Stimulated activated CD8-positive, alpha-beta memory T cell treated with anti-CD3 and anti-CD28 coated beads, Interleukin-12 subunit alpha, Interleukin-12 subunit beta, amount 100 ng/mL, for 1 hour (primary cell): ENCODE data around the gene SLITRK2.

Source experiments
- DNase-seq: peaks from one replicate; pipeline ENCODE4 v3.0.0-alpha.2; 2020; ENCODE audit warnings: low read depth

Gene SLITRK2, protein sequence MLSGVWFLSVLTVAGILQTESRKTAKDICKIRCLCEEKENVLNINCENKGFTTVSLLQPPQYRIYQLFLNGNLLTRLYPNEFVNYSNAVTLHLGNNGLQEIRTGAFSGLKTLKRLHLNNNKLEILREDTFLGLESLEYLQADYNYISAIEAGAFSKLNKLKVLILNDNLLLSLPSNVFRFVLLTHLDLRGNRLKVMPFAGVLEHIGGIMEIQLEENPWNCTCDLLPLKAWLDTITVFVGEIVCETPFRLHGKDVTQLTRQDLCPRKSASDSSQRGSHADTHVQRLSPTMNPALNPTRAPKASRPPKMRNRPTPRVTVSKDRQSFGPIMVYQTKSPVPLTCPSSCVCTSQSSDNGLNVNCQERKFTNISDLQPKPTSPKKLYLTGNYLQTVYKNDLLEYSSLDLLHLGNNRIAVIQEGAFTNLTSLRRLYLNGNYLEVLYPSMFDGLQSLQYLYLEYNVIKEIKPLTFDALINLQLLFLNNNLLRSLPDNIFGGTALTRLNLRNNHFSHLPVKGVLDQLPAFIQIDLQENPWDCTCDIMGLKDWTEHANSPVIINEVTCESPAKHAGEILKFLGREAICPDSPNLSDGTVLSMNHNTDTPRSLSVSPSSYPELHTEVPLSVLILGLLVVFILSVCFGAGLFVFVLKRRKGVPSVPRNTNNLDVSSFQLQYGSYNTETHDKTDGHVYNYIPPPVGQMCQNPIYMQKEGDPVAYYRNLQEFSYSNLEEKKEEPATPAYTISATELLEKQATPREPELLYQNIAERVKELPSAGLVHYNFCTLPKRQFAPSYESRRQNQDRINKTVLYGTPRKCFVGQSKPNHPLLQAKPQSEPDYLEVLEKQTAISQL

DNA sequence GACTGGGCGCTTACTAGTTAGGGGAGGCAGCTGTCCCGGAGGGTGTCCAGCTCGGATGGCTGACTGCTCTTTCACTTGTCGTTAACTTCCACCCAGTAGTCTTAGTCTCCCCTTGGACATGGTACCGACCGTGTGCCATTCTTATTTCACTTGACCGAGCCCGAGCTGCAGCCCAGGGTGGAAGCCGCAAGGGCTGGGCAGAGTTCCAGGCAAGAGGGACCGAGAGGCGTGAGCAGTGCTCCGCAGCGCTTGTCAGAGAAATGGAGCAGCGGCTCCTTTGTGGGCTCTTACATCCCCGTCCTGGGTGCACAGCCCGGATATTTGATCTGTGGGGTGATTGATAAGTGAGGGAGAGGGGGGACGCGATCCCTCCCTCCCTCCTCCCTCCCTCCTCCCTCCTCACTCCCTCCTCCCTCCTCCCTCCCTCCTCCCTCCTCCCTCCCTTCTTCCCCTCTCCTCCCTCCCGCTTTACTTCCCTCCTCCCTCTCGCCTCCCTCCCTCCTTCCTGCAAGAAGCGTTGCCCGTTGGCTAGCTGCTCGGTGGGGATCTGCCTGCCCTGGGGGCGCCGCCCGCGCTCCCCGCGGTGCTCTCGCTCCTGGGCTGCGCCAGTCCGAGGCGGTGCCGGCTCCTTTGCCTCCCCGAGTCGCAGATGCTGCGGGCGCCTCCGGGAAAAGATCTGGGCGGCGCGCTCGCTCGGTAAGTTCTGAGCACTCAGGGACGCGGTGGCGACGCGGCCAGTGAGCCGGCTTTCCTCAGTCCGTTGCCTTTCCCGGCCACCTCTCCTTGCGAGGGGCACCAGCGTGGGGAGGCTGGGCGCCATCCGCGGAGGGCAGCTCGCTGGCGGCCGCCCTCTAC lies at the start of gene SLITRK2:
Gene SLITRK2, plus strand, starts transcription at position 499 of the 855 bp plus-strand sequence. CDS start 4,597 bp downstream, outside the sequence.
- no peak for DNase-seq

DNA sequence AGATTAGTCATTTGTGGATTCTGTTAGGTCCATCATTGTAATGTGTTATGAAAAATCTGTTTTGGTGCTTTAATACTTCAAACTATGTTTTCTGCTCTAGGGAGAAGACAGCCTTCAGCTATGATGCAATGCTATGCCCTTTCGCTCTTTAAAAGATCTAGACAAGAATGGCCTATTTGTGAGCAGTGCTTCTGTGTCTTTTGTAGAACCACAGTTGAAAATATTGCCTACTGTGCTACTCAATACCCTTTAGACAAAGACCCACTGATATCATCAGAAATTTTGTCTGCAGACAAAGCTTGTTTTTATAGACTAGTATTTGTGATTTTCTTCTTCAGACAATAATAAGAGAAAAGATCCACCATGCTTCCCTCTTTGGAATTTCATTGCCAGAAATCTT lies 44.6 kb upstream of the SLITRK2 start:
- no peak for DNase-seq

DNA sequence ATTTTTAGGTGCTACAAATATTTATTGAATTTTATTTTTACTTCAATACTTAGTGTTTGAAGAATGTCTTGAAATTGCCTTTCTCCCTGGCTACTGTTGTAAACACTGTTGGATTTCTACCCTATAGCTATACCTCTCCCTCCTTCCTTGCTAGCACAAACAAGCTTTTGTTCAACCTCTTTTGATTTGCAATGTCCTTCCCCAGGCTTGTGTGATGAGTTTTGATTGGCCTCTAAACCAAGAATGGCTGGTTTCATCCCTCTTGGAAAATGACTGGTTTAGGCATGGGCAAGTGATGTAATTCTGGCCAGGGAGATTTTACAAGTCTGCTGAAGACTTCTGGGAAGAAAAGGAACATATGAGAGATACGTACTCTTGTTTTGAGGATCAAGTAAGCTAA lies 25.3 kb upstream of the SLITRK2 start:
- DNase-seq: no peak

DNA sequence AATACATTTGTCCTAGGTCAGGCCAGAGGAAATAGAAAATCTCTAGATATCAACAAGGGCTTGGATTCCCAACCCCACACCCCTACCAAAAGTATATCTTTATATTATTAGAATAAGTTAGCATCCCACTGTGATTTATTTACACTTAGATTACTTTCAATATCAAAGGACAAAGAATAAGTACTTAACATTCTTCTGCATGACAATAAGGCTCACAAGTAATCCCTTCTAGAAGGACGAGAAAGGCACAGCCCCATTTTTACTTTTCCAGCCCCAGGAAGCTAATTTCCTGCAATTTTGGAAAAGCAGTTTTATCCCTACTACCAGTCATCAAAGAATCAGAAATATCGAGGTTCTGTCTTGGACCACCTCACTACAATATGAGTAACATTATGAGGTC lies 14.1 kb upstream of the SLITRK2 start:
- no peak for DNase-seq

DNA sequence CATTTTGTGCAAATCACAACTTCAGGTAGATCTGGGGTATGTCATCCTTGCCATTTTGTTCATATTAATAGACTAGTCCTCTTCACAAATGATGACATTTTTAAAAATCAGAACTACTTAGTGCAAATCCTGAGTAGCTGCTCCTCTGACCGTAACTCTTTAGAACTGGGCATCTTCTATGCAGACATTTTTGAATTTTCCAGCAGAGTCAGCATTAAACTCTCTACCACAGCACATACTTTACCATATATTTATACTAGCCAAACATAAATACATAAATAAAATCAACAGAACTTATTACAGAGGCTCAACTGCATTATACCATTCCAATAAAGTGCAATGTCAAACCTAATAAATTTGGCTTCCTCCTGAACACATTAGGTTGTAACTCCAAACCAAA lies 4.5 kb upstream of the SLITRK2 start:
- DNase-seq: no peak

DNA sequence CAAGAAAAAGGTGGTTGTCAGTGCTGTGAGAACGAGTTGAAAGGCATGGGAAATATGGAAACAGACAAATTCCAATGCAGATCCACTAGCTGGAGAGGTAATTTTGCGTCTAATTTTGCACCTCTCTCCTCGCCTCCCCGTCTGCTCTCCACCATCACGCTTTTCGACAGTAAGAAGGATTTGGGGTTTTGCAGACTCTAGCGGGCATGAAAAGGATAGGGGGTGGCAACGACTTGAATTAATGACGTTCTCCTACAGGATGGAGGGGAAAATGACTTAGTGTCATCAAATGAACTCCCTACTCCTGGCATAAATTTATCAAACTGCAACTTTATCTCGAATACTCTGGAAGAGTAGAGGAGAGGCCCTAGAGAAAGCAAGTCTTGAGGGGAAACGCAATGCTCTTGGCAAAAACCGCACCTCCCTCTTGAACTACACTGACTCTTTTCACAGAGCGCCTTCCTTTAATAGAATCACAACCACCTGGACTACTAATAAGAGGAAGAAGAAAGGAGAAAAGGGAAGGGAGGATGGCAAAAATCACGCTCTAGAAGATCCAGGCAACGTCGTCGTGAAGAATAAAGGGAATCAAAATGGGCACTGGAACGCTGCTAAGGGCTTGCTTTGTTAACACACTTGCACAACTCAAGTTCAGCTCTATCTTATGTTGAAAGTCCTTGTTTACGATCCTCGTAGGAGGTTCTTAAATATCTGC lies 871 bp upstream of the SLITRK2 start:
- no peak for DNase-seq

DNA sequence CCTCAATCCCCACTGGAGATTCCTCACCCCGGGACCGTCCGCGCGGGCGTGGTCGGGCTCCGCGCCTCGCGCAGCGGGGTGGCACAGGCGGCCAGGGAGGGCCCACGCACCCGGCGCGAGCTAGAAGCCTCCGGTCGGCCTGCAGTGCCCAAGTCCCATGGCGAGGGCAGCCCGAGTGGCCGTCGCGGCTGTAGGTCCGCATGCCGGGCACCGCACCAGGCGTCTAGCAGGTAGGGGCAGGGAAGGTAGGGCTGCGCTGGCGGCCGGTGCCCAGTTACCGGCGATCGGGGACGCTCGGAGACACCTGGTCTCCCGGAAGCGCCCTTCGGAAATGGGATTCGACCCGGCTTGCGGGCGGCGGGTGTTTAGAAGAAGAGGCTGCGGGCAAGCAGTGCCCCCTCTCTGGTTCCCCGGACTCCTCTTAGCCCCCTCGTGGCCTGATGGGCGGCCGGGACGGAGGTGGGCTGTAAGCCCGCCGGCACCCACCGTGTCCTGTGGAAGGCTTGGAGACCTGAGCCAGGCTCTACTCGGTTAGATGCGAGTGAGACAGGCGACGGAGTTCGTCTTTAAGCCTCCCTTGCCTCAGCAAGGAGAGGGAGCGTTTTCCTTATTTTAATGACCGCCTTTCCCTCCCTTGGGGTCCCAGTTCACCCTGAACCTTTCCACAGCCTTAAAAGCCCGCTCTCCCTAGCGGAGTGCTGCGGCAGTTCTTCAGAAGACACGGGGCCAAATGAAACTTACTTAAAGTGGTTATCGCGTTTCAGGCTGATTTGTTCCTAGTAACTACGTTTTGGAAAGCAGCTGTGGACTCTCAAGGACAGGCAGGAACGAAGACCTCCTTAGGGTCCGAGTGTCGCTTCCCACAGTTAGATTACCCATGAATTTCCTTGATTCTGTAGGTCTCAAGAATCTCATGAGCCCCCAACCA lies 821 bp downstream of the SLITRK2 start:
- no peak for DNase-seq

DNA sequence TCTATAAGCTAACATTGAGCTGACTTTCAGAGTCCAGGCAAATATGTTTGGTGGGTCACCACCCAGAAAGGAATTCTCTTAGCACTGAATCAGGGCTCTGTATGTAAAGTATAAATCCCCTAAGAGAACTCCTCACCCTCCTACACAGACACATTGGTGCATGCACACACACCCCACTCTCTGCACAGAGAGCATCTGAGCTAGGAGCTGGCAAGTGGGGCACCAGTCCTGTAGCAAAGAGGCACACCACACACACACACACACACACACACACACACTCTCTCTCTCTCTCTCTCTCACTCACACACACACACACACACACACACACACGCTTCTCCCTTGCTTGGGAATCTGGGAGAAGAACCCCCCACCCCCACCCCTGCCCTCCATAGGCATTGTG lies 3.2 kb downstream of the SLITRK2 start:
- DNase-seq: no peak

DNA sequence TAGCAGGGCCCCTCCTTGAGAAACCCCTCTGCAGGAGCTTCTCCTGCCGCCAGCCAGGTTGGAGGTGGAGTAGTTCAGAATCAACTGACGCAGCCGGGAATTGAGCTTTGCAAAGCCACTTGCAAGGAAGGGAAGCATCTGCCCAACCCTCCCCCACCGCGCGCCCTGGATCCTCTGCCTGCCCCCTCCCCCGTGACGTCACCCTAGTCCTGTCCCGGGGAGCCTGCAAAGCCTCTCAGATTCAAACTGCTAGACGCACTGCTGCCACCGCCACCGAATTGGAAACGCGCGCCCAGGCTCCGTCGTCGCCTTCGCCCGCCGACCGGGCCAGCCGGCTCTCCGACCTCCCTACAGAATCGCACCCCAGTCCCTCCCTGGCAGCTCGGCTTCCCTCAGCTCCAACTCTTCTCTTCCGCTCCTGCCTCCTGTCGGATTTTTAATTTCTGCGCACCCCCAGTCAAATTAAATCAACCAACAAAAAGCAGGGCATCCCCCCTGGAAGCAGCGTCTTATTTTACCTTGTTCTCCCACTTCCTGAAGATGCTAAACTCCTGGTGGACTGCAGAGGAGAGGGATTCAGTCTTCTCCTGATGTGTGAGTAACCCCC lies 3.8 kb downstream of the SLITRK2 start:
- DNase-seq: no peak

DNA sequence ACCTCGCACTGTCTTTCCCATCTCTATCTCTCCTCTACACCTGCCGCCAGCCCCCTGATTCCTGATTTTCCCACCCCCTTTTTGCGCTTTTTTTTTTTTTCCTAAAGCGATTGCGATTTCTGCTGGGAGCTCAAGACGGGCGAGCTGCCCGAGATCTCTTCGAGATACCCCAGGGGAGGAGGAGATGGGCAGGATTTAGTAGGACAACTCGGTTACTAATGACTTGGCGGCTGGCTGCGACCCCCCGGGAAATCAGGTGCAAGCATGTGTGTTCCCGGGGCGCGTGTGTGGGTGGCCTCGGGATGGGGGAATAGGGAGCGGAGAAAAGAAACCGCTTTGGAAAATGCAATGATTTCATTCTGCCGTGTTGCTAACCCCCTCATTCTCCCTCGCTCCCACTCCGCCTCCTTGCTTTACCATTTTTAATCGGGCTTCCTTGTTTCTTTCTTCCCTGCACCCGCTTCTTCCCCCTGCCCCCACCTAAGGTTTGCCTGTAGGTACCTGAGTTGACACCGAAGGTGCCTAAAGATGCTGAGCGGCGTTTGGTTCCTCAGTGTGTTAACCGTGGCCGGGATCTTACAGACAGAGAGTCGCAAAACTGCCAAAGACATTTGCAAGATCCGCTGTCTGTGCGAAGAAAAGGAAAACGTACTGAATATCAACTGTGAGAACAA lies 4.4 kb downstream of the SLITRK2 start:
- DNase-seq: no peak

DNA sequence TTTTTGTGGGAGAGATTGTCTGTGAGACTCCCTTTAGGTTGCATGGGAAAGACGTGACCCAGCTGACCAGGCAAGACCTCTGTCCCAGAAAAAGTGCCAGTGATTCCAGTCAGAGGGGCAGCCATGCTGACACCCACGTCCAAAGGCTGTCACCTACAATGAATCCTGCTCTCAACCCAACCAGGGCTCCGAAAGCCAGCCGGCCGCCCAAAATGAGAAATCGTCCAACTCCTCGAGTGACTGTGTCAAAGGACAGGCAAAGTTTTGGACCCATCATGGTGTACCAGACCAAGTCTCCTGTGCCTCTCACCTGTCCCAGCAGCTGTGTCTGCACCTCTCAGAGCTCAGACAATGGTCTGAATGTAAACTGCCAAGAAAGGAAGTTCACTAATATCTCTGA lies 5.5 kb downstream of the SLITRK2 start:
- no peak for DNase-seq

DNA sequence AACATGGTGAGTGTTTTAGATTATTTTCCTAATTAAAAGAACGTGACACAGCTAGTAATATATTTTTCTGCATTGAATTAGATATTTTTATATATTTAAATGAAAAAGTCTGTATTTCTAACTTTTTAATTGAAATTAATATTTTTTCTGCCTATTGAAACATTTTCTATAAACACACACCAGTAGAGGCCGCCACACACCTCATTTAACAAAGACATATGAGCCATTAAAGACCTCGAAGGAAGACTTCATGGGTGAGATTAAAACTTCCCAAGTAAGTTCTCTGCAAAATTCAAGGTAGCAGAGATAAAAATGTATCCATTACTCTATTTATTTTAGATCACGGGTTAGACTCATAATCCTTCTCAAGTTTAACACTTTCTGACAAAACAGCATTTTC lies 8.3 kb downstream of the SLITRK2 start:
- no peak for DNase-seq

DNA sequence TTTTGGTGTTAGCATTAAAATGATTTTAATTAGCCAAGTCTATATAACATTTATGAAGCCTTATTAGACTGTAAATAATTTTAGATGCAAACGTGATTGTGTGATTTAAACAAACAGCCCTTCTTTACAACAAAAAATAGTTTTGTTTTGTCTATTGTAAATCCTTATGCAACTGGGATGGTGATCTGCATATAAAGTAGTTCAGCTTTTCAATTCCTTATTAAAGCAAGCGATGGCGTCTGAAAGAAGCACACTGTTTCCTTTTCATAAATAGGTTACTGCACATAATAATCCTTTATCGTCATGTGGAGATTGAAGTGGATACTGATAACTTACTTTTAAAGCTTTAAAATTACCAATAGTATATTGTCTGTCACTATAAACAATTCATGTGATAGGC lies 8.8 kb downstream of the SLITRK2 start:
- DNase-seq: no peak

DNA sequence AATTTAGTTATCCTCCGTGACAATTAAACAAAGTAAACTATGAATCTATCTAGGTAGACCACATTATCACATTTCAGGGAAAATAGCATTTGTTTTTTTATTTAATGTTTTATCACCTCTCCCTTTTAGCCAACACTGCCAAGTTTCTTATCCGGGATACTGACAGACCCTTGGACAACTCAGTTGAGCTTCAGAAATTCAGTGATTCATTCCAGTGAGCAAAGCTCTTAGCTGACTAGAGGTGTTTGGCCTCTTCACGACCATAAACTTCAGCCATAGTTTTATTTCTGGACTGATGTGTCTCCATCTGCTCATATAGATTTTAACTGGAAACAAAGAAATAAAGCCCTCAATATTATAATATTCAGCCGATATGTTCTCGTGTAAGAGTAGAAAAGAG lies 15.2 kb downstream of the SLITRK2 start:
- DNase-seq: no peak

DNA sequence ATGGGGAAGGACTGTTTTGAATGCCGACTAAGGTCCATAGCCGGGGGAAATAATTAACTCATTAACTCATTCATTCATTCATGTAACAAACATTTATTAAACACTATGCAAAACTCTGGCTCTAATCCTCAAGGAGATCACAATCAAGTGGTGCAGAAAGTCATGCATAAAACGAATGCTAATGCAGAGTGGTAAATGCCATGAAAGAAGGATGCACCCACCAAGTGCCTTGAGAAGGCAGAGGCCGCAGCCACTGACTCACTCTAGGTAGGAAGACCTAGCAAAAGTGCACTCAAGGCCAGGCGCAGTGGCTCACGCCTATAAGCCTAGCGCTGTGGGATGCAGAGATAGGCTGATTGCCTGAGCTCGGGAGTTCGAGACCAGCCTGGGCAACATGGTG lies 22.9 kb downstream of the SLITRK2 start:
- no peak for DNase-seq

DNA sequence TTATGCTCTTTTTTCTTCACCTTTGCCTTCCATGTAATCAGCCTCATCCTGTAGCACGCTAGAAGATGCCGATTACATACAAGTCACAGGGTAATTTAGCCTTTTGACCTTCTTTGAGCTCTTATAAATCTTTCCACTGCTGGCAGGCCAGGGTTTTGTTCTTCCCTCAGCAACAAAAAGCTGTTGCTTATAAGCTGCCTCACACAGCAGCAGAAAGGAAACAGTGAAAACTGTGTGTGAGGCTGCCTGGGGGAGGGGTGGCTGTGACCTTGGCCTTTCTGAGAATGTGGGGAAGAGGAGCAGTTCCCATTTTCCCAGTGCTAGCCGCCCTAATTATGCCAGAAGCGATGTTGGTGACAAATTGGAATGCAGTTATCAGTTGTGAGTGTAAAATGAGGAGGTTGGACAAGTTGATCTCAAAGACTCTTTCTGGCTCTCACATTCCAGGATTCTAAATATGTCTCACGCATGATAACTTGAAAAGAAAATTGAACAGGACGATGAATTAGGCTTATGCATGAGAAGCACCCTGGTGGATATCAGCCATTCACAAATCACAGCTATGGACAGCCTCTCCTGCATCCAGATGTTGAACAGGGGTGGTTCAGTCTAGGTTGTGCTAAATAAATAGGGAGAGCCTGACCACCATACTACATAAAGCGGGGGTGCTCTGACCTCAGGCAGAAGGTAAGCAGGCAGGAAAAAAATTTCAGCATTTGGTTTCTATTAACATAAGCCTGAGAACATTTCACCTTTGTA lies 25.7 kb downstream of the SLITRK2 start:
- no peak for DNase-seq

DNA sequence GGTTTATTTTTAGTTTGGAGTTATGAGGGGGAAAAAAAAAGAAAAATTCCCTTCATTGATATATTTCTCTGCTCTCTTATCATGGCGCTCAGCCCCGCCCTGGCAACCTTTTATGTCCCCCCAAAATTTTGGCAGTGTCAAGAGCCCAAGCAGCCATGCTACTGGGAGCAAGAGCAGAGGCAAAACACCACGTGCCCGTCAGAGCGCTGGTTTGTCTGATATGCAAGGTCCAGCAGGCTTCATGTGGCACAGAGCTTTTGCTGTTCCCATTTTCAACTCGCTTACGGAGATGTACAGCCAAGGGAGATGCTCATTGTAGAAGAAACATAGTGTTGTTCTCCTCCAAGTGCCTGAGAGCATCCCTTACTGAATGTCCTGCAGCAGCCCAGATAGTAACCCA lies 27.3 kb downstream of the SLITRK2 start:
- no peak for DNase-seq

DNA sequence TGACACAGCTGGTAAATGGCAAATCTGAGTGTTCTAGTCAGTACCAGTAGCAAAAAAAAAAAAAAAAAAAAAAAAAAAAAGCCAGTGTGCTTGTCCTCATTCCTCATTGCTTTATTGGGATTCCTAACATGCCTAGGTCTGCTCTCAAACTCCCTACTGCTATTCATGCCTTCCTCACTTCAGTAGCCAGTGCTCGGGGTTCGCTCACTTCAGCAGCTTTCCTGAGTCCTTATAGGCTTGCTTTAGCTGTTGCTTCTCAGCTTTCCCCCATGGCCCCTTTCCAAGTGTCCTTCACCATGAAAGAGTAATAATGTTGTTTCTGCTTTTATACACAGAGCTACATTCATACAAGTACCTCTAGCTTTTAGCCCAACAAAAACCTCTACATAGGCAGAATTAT lies 30.8 kb downstream of the SLITRK2 start:
- DNase-seq: no peak

DNA sequence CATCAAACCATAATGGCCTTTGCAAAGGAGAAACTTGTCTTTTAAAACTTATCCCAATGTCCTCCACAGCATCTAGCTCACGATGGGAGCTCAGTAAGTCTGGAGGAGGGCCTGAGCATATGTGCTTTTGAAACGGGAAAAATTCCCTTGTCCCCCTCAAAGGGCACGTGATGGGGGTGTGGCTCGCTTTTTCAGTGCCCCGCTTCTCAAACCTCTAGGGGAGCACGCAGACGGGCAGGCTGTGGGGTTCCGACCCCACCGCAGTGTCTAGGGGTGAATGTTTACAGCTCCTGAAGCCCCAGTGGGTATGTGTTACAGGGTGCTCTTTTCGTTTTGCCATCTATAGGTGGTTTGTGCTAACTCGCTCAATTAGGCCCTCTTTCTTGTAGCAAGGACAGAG lies 31.2 kb downstream of the SLITRK2 start:
- DNase-seq: no peak
